Measurements from ENCODE around the gene TGFB2. TPM values are rescaled to one million over a fixed set of nuclear protein-coding genes. Genes with fewer than 3 reads are reported as not detected.

Gene TGFB2
- total RNA-seq, 4 donors from 2014 or later: 2.2 to 16.7 (median 8.0) TPM

DNA sequence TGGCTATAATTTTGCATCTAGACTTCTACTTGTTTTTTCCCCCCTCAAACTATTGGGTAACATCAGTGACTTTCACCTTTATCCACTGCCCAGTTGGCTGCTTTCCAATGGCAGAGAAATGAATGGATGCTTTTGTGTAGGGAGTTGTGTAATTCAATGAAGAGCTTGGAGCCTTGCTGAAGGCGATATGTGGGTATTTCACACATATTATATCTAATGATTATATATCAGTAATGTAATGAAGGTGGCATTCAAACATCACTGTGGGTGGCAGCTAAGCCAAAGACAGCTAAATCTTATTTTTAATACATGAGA, 81.2 kb downstream of the TGFB2 start:
- Histone ChIP-seq H3K27ac (no peak overlapping the region), H3K9me3 (no peaks in the 10 kb centered on the region), H3K36me3 (no peaks in the 10 kb centered on the region), H3K4me3 (replicated peaks in 1 of 3) (no peak overlapping the region), H3K27me3 (no peaks in the 10 kb centered on the region), H3K4me1 (no peaks in the 10 kb centered on the region)
- no peak for TF ChIP-seq POLR2A (IDR thresholded peaks at IDR 0.05)
- peak in 1 of 2 donors; percentile 19 for DNase-seq
- 65 to 80% methylated on average over 1 of the region's 1 CpG for WGBS, 2 donors
- intact Hi-C loops (cut with DNase I): no loop called here

DNA sequence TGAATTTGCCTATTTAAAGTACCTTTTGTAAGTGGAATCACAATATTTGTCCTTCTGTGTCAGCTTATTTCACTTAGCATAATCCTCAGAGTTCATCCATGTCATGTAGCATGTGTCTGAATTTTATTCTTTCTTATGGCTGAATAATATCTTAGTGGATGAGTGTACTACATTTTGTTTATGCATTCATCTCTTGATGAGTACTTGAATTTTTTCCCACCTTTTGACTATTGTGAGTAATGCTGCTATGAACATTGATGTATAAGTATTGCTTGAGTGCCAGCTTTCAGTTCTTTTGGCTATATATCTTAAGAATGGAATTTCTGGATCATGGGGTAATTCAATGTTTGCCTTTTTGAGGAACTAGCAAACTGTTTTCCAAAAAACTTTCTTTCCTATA, 84.2 kb downstream of the TGFB2 start:
- no peak overlapping the region for H3K4me3 ChIP-seq (replicated peaks in 1 of 3)
- TF ChIP-seq, protein P1, sequence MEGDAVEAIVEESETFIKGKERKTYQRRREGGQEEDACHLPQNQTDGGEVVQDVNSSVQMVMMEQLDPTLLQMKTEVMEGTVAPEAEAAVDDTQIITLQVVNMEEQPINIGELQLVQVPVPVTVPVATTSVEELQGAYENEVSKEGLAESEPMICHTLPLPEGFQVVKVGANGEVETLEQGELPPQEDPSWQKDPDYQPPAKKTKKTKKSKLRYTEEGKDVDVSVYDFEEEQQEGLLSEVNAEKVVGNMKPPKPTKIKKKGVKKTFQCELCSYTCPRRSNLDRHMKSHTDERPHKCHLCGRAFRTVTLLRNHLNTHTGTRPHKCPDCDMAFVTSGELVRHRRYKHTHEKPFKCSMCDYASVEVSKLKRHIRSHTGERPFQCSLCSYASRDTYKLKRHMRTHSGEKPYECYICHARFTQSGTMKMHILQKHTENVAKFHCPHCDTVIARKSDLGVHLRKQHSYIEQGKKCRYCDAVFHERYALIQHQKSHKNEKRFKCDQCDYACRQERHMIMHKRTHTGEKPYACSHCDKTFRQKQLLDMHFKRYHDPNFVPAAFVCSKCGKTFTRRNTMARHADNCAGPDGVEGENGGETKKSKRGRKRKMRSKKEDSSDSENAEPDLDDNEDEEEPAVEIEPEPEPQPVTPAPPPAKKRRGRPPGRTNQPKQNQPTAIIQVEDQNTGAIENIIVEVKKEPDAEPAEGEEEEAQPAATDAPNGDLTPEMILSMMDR (IDR thresholded peaks at IDR 0.05): no peak
- intact Hi-C loops (cut with DNase I): no loop called here

DNA sequence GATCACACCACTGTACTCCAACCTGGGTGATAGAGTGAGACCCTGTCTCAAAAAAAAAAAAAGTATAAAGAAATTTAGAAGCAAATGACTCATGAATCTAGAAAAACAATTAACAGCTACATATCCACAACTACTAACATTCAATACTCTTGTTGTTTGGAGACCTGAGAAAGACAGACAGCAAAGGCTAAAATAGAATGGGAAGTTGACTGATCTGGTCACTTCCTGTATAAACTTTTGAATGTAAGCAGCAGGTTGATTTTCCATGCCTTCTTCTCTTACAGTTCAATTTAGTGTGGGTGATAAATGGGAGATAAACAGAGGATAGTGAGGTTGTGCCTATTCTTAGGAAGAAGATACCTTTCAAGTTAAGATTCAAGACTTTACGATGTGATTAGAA, 85.2 kb downstream of the TGFB2 start:
- Histone ChIP-seq H3K27me3 (no peaks in the 10 kb centered on the region), H3K27ac (no peak overlapping the region), H3K9me3 (no peaks in the 10 kb centered on the region), H3K4me1 (no peaks in the 10 kb centered on the region), H3K36me3 (no peaks in the 10 kb centered on the region), H3K4me3 (replicated peaks in 1 of 3) (no peak overlapping the region)
- TF ChIP-seq, protein P1 (IDR thresholded peaks at IDR 0.05): no peak
- TF ChIP-seq POLR2A (IDR thresholded peaks at IDR 0.05): no peak
- intact Hi-C loops (cut with DNase I): no loop called here
- no peak for DNase-seq
- WGBS, 2 donors: 98% methylated on average over 1 of the region's 1 CpG

More for the DNA sequence above, 84.2 kb downstream of the TGFB2 start:
- no peaks in the 10 kb centered on the region for H3K4me1 ChIP-seq
- H3K27me3 ChIP-seq: no peaks in the 10 kb centered on the region
- H3K27ac ChIP-seq: no peak overlapping the region
- H3K9me3 ChIP-seq: no peaks in the 10 kb centered on the region
- no peak for DNase-seq
- no peaks in the 10 kb centered on the region for H3K36me3 ChIP-seq

DNA sequence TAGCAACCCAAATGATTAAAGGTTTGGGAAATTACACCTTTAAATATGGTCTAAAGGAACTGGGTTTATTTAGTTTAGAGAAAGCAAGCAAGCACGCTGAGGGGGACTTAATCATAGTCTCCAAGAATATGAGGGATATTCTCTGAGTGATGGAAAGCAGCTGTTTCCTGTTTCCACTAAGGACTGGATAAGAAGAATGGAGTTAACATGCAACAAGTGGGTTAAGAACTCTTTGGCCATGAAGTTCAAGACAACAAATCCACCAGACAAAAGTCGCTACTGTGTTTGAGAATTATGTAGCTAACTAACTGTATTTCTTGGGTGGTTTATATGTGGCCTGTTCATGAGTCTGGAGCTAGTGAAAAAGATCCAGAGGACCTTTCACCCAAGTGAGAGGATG, 85.7 kb downstream of the TGFB2 start:
- no peak for DNase-seq
- no peak overlapping the region for H3K27ac ChIP-seq
- no peaks in the 10 kb centered on the region for H3K27me3 ChIP-seq
- 91% methylated on average over 2 of the region's 2 CpGs for WGBS, 2 donors
- TF ChIP-seq POLR2A (IDR thresholded peaks at IDR 0.05): no peak
- TF ChIP-seq, protein P1 (IDR thresholded peaks at IDR 0.05): no peak
- intact Hi-C loops (cut with DNase I): no loop called here
- no peaks in the 10 kb centered on the region for H3K36me3 ChIP-seq
- no peaks in the 10 kb centered on the region for H3K9me3 ChIP-seq
- H3K4me3 ChIP-seq (replicated peaks in 1 of 3): no peak overlapping the region
- no peaks in the 10 kb centered on the region for H3K4me1 ChIP-seq

DNA sequence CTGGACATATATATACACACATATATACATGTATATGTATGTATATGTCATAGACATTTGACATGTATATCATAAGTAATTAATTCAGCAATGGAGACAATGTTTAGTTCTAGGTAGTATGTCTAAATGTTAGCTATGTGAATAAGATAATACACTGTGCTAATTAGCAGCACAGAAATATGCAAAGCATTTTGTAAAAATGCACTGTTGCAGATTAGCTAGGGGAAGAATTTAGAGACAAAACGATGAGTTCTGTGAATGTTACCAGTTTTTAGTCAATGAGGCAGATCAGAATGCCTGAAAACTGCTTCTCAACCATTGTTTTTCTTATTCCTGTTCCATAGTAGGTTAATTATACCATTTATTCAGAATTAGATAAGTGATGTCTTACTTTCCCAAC, 86.3 kb downstream of the TGFB2 start:
- no peak for TF ChIP-seq POLR2A (IDR thresholded peaks at IDR 0.05)
- TF ChIP-seq, protein P1 (IDR thresholded peaks at IDR 0.05): no peak
- H3K4me1 ChIP-seq: no peaks in the 10 kb centered on the region
- H3K36me3 ChIP-seq: no peaks in the 10 kb centered on the region
- H3K9me3 ChIP-seq: no peaks in the 10 kb centered on the region
- WGBS, 2 donors: 74 to 89% methylated on average over 1 of the region's 1 CpG
- intact Hi-C loops (cut with DNase I): no loop called here
- no peak overlapping the region for H3K27ac ChIP-seq
- no peaks in the 10 kb centered on the region for H3K27me3 ChIP-seq
- no peak overlapping the region for H3K4me3 ChIP-seq (replicated peaks in 1 of 3)
- no peak for DNase-seq

DNA sequence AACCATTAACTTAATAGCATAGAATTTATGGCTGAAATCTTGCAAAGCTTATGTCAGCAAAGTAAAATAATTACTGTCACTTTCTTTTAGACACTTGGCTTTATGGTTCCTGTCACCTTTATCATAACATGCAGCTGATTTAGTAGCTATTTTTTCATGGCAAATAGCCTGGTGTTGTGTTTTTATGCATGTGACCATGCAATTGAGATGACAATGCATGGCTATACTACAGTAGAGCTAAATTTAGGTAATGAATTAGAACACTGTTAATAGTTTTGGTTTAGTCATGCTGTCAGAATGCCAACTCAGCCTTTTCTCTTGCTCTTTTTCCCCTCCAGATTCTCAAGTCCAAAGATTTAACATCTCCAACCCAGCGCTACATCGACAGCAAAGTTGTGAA, 88.6 kb downstream of the TGFB2 start:
- Histone ChIP-seq H3K4me1 (no peaks in the 10 kb centered on the region), H3K36me3 (no peaks in the 10 kb centered on the region), H3K27ac (no peak overlapping the region), H3K27me3 (no peaks in the 10 kb centered on the region), H3K9me3 (no peaks in the 10 kb centered on the region), H3K4me3 (replicated peaks in 1 of 3) (no peak overlapping the region)
- DNase-seq: no peak
- intact Hi-C loops (cut with DNase I): no loop called here
- TF ChIP-seq, protein P1 (IDR thresholded peaks at IDR 0.05): no peak
- TF ChIP-seq POLR2A (IDR thresholded peaks at IDR 0.05): no peak
- 90 to 92% methylated on average over 2 of the region's 2 CpGs for WGBS, 2 donors

Measured in thyroid gland (tissue), 4 donors.